Daoy (cell line): ENCODE results near the gene LCN6. TPM values are rescaled to one million over a fixed set of nuclear protein-coding genes. Genes with fewer than 3 reads are reported as not detected.
"Not testable (repeated sequence)": the region's sequence is repeated elsewhere in the genome, so short reads cannot be mapped to it uniquely, and the experiment has no call there.

ENCODE experiments used
- DNase-seq: peaks from one replicate; pipeline ENCODE4 v3.0.0-alpha.2; 2015; ENCODE audit warnings: low read depth
- total RNA-seq: library from RNA; depleted of rRNA; stranded (reverse); fragments of >200 nt; shearing (Covaris generic); gene quantifications from 2 replicates; pipeline ENCODE4 v1.2.3, GENCODE V29; 2014

LCN6 gene
- total RNA-seq, 1 experiment from 2014 or later: not detected

DNA sequence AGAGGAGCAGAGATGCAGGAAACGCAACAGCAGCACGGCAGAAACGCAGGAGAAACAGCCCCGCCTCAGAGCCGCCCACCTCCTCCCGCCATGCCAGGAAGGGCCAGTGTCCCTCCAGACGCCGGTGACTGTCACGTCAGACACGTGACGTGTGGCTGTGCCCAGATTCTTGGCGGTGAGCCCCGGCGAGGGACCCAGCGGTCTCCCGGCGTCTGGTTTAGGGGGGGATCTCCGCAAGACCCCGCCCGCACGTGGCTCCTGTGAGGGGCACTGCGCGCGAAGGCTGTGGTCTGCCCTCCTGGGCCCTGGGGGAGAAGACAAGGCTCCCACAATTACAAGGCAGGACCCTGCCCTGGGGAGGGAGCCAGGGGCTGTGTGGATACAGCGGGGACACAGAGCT lies 12.1 kb upstream of the LCN6 start:
- DNase-seq: no peak

DNA sequence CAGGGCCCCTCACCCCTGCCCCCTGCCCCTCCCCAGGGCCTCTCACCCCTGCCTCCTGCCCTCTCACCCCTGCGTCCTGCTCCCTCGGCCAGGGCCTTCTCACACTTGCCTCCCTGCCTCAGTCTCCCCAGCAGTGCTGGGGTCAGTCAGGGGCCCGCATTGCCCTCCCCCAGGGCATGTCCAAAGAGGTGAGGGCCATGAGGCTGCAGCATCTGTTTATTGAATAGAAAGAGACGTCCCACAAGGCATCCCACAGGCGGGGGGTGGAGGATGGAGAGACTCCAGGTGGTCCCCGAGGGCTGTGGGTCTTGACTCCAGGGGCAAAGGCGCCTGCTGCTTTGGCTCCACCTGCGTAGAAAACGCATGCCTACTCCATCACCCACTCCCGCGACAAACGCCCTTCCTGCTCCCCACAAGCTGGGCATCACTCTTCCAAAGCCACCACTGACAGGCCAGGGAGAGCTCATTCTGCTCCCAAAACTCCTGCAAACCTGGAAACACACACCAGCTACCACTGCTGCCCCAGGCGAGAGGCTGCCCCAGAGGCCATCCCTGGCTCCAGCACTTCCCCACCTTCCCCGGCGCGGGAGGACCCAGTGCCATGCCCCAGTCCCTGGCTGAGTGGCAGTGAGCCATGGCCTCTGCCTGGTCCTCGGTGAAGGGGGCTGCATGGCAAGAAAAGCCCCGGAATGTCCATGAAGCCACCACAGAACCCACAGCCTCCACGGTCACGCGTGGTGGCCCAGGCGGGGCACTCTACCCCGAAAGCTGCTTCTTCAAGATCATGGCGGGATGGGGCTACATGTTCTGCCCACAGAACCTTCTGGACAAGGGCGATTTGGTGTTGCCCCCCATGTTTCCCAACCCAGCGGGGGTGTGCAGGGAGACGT lies 11.4 kb upstream of the LCN6 start:
- DNase-seq: no peak

DNA sequence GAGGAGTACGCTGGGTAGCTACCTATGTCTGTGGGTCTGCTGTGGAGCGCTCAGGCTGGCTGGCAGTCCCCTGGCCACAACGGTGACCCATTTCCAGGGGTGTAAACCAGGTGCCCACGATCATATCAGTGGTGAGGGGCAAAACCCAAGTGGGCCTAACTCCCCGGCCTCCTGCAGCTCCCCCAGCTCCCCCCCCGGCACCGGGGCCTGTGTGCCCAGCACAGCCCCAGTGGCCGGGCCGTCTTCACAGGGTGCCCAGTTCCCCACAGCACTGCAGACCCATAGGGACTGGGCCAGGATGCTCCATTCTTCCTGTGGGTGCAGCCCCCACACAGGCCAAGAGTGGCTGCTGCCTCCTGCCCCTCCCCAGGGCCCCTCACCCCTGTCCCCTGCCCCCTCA lies 10.7 kb upstream of the LCN6 start:
- DNase-seq: no peak

GRCh38 chr9:136757751-136758140 lies 9.4 kb upstream of the LCN6 start:
- DNase-seq: no peak

DNA sequence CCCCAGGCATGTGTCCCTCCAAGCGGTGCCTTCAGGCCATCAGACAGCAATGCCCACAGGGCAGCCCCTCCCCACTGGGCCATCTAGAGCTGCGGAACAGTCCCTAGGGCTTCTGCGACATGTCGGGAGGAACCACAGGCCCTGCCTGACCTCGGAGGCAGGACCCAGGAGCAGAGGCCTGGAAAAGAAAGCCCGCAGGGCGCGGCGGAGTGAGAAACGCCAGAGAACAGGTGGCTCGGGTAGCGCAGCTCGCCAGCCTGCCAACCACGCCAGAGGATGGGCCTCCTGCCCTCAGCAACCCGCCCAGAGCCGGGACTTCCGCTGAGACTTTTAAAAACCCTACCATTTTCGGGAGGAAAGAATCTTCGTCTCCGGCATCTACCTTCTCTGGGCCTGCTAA lies 9.0 kb upstream of the LCN6 start:
- no peak for DNase-seq

GRCh38 chr9:136756836-136757235 lies 8.5 kb upstream of the LCN6 start:
- DNase-seq: no peak

DNA sequence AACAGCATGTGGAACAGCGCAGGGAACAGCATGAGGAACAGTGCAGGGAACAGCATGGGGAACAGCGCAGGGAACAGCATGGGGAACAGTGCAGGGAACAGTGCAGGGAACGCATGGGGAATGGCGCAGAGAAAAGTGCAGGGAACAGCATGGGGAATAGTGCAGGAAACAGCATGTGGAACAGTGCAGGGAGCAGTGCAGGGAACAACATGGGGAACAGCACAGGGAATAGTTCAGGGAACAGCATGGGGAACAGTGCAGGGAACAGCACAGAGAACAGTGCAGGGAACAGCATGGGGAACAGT lies 7.8 kb upstream of the LCN6 start:
- DNase-seq: no peak

- not testable (repeated sequence) for DNase-seq
Measured at GRCh38 chr9:136755302-136756133, 7.2 kb upstream of the LCN6 start.

GRCh38 chr9:136754626-136755301 lies 6.4 kb upstream of the LCN6 start:
- DNase-seq: no peak

- DNase-seq: no peak
Measured at GRCh38 chr9:136754059-136754572, 5.8 kb upstream of the LCN6 start.

DNA sequence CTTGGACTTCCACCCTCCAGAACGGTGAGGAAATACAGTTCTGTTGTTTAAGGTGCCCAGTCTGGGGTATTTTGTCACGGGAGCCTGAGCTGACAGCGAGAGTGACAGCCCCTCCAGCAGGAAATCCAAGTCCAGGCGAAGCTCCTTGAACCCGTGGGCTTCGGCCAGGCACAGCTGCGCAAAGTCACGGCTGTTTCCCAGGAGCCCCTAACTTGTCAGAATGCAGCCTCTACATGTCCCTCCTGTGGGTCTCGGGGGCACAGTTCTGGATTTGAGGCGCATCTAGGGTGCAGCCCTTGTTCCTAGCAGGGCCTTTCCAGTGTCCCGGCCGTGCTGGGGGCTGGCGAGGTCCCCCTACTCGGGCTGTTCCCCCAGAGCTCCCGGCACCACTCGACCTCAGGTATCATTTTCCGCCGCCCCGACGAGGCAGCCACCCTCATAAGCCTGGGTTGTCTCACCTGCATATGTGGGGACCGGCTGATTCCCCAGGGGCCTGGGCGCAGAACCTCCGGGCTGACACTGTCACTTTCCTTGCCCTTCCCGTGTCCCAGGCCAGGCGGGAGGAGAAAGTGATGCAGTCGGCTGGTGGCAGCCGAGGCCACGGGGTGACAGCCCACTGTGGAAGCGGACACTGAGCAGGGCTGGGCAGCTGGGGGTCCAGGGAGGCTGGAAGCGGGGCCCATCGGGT lies 5.2 kb upstream of the LCN6 start:
- DNase-seq: no peak

GRCh38 chr9:136751814-136752213 lies 3.5 kb upstream of the LCN6 start:
- DNase-seq: no peak

DNA sequence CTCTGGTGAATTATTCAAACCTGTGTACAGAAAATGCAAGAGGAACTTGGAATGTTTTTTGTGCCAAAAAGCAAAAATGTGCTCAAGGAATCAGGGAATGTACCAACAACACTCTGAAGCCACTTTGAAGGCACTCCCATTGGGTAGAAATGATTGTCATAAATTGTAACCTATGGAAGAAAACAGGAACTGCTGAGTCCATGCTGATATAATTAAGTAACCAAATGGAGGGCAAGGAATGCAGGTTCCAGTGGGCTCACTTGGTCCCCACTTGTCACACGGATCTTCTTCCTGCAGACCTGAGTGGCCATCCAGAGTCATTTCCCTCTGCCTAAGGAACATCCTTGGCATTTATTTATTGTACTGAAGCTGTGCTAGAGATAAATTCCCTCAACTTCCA lies 2.9 kb upstream of the LCN6 start:
- DNase-seq: no peak

DNA sequence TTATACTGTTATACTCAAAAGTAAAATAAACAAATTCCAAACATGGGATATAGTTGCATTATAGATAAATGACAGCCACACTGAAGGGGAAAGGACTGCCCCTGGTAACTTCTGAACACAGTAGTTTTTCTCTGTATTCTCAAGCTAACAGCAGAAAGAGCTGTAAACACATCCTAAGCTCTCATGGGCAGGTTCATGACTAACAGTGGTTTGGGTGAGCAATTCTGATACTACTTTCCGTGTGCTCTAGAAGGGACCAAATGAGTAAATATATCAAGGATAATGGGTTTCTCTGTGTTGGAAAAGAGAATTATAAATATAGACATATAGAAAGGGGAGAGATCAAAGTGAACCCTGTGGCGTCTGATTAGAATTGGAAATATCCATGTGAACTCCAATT lies 2.2 kb upstream of the LCN6 start:
- DNase-seq: no peak

DNA sequence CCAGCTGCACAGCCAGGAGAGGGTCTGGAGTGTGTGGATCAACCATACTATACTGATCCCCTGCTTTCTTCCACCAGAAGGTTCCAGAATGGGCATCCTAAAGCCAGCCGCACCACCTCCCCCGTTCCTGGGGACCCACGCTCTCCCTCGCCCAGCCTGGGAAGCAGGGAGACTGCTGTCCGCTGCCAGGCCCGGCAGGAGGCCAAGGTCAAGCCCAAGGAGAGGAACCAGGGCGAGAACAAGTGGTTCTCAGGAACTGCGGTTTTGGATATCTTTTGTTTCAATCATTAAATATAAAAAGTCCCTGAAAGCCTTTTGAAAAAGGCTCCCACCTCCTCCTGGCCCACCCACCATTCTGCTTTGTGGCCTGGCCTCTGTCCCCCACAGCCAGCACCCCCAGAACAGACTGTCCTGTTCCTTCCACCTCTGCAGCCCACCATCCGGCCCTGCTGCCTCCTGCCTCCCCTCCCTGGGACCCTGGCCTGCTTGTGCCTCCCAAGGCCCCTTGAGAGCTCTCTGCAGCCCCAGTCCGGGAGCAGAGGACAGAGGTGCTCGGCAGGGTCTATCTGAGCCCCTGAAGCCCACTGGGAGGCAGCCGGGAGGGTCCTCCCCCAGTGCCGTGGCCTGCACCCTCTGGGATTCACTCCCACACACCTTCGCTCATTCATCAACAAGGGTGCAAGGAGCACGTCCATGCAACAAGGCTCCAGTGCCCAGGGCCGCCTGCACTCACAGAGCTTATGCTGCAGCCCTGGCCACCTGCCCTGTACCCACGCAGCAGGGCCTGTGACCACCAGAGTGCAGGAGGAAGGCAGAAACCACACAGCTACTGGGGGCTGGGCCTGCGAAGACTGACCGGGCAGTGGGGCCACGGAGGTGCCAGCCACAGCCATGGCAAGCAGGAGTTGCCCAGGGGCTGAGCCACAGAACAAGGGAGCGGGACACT lies 614 bp upstream of the LCN6 start:
- no peak for DNase-seq

GRCh38 chr9:136747161-136748060 lies 914 bp downstream of the LCN6 start:
- no peak for DNase-seq

GRCh38 chr9:136746621-136747020 lies 1.7 kb downstream of the LCN6 start:
- DNase-seq: no peak

DNA sequence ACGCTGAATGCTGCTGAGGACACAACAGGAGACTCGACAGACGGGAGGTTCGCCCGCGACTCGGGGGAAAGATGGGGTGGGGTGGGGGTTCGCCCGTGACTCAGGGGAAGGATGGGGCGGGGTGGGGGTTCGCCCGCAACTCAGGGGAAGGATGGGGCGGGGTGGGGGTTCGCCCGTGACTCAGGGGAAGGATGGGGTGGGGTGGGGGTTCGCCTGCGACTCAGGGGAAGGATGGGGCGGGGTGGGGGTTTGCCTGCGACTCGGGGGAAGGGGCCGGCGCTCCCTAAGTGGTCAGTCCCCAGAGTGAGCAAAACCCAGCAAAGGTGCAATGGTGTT lies 2.2 kb downstream of the LCN6 start:
- no peak for DNase-seq

DNA sequence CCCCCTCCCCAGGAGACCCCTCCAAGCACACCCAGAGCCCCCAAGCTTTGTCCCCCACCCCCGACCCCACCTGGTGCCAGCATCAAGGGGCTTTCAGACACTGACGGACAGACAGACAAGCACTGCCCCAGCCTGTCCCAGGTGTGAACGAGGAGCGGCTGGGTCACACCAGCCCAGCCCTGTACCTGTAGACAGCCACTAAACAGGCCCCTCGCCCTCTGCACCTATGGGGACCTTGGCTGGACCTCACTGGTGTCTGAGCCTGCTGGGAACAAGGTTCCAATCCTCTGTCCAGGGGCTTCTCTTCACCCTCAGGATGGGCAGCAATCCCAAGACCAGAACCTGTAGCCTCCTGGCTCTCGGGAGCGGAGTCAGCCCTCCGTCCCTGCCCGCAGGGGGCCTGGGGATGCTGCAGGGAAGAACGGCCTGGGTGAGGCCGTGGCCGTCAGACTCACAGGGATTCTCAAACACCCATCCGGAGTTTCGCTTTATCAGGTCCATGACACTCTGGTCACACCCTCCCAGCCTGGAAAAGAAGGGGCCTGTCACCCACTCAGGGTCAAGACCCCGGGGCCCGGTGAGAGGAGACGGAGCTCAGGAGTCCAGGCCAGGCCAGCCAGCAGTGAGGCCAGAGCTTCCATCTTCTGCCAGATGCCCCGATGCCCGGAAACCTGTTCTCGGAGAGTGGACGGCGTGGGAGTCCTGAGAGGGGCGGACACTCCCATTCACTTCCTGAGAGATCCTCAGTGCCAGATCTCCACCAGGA lies 2.8 kb downstream of the LCN6 start:
- DNase-seq: no peak
